Gastroesophageal sphincter (tissue), 4 donors: ENCODE data around the gene COG5. TPM values are rescaled to one million over a fixed set of nuclear protein-coding genes. Genes with fewer than 3 reads are reported as not detected.

Experiments
- ATAC-seq: fragments of 150-250 bp; one replicate; pipeline ENCODE4 v1.9.1; 2016; ENCODE audit warnings: mild to moderate bottlenecking, moderate library complexity
- H3K27ac ChIP-seq, 4 donors: fragments of 200-600 bp; sonication (generic) in 3 of 4; 1 replicate in 3 of 4; 2 replicates in 1 of 4; pipeline ENCODE4 v1.5.1; 2016 to 2019
- H3K27me3 ChIP-seq: fragments of 200-600 bp; sonication (generic); one replicate; pipeline ENCODE4 v1.5.1; 2019
- H3K36me3 ChIP-seq, 2 donors: fragments of 200-600 bp; sonication (generic); one replicate each; pipeline ENCODE4 v1.5.1; 2019; ENCODE audit warnings: control low read depth in 1 of 2
- H3K4me1 ChIP-seq, 3 donors: fragments of 200-600 bp; sonication (generic); 1 replicate in 2 of 3; 2 replicates in 1 of 3; pipeline ENCODE4 v1.5.1; 2016 to 2019; ENCODE audit warnings: control low read depth in 2 of 3
- H3K4me3 ChIP-seq, 2 donors: fragments of 200-600 bp; sonication (generic); one replicate each; pipeline ENCODE4 v1.5.1; 2019; ENCODE audit warnings: mild to moderate bottlenecking in 1 of 2, moderate library complexity in 1 of 2
- H3K9me3 ChIP-seq, 3 donors: fragments of 200-600 bp; sonication (generic); one replicate each; pipeline ENCODE4 v1.5.1; 2017 to 2019; ENCODE audit warnings: control low read depth in 2 of 3
- CTCF ChIP-seq, 4 experiments: fragments of 200-600 bp in 2 of 4; fragments of 450-650 bp in 2 of 4; sonication (generic) in 1 of 4; IDR thresholded peaks; one replicate each; pipeline ENCODE4 v1.5.1; 2017 to 2019; ENCODE audit warnings: antibody characterized with exemption in 4 of 4, mild to moderate bottlenecking in 2 of 4, moderate library complexity in 2 of 4
- EP300 ChIP-seq: sonication (generic); formaldehyde crosslinking; IDR thresholded peaks from one replicate; pipeline ENCODE4 v1.6.1; 2017; ENCODE audit warnings: antibody characterized with exemption, mild to moderate bottlenecking
- POLR2A ChIP-seq, 2 donors: fragments of 450-650 bp; IDR thresholded peaks; one replicate each; pipeline ENCODE4 v1.6.1; 2017; ENCODE audit warnings: antibody characterized with exemption in 2 of 2, mild to moderate bottlenecking in 2 of 2, moderate library complexity in 1 of 2
- POLR2AphosphoS5 ChIP-seq: sonication (generic); formaldehyde crosslinking; IDR thresholded peaks from one replicate; pipeline ENCODE4 v1.6.1; 2017; ENCODE audit warnings: antibody characterized with exemption
- WGBS, 2 donors: methylation state at CpG; one replicate each; pipeline ENCODE4 v1.1.5; 2018; ENCODE audit warnings: low coverage in 1 of 2; 5-methylcytosine and 5-hydroxymethylcytosine counted together
- total RNA-seq, 4 donors: library from RNA; depleted of rRNA; stranded (reverse); fragments of >200 nt; gene quantifications; one replicate each; pipeline ENCODE4 v1.1.0, GENCODE V29; 2016

Gene COG5
- total RNA-seq, 4 donors from 2014 or later: 31.6 to 50.4 (median 41.1) TPM

GRCh38 chr7:107169120-107170050, 394.3 kb downstream of the COG5 start:
- peaks cover 6 to 52% (median 13%) of the 10 kb centered on the region in 3 donors for H3K4me1 ChIP-seq
- peak overlapping the region; percentile 94 to 100 (median 99) for H3K27ac ChIP-seq
- H3K36me3 ChIP-seq: peaks cover 0 to 6% of the 10 kb centered on the region in 2 donors
- no peaks in the 10 kb centered on the region for H3K27me3 ChIP-seq
- H3K4me3 ChIP-seq: peak overlapping the region; percentile 83 to 84
- peak; percentile 69 for ATAC-seq
- WGBS, 2 donors: 0% methylated on average over 1 to 6 of the region's 73 CpGs
- no peaks in the 10 kb centered on the region for H3K9me3 ChIP-seq
- TF ChIP-seq POLR2A (IDR thresholded peaks at IDR 0.05) (peak; percentile 29 to 56), POLR2AphosphoS5 (peak; percentile 85), CTCF (IDR thresholded peaks at IDR 0.05) (peak in 1 of 4 experiments; percentile 43), EP300 (no peak)

- no peaks in the 10 kb centered on the region for H3K9me3 ChIP-seq
- H3K27ac ChIP-seq: peak within 1 kb of the TSS; percentile 94 to 100 (median 99)
- TF ChIP-seq POLR2A (IDR thresholded peaks at IDR 0.05) (peak; percentile 56 to 83), EP300 (no peak), CTCF (IDR thresholded peaks at IDR 0.05) (no peak), POLR2AphosphoS5 (peak; percentile 80)
- H3K36me3 ChIP-seq: peaks cover 0 to 6% of the 10 kb centered on the region in 2 donors
- H3K4me3 ChIP-seq: peak within 1 kb of the TSS; percentile 83 to 84
- WGBS, 2 donors: 0 to 1% methylated on average over 20 to 25 of the region's 44 CpGs
- ATAC-seq: peak; percentile 94
- no peaks in the 10 kb centered on the region for H3K27me3 ChIP-seq
- H3K4me1 ChIP-seq: peaks cover 0 to 43% (median 13%) of the 10 kb centered on the region in 3 donors
These were observed 395.2 kb downstream of the COG5 start, which contains the start of gene HBP1 for GRCh38 chr7:107168233-107169119. TSS of gene HBP1 (plus strand) at chr7:107169003. CDS start at chr7:107179894, 10,891 bp downstream.

GRCh38 chr7:107167483-107168232, 396.1 kb downstream of the COG5 start:
- Histone ChIP-seq H3K4me1 (peaks cover 0 to 35% (median 10%) of the 10 kb centered on the region in 3 donors), H3K9me3 (no peaks in the 10 kb centered on the region), H3K4me3 (peak overlapping the region; percentile 43 to 84), H3K27me3 (no peaks in the 10 kb centered on the region), H3K27ac (peak overlapping the region; percentile 89 to 100 (median 96)), H3K36me3 (peaks cover 0 to 6% of the 10 kb centered on the region in 2 donors)
- peak; percentile 2 for ATAC-seq
- 0 to 1% methylated on average over 14 to 15 of the region's 15 CpGs for WGBS, 2 donors
- TF ChIP-seq POLR2A (IDR thresholded peaks at IDR 0.05) (no peak), CTCF (IDR thresholded peaks at IDR 0.05) (peak; percentile 42 to 75 (median 62))

GRCh38 chr7:107166736-107167426, 396.8 kb downstream of the COG5 start:
- H3K36me3 ChIP-seq: peaks cover 0 to 6% of the 10 kb centered on the region in 2 donors
- H3K9me3 ChIP-seq: no peaks in the 10 kb centered on the region
- peaks cover 0 to 27% (median 8%) of the 10 kb centered on the region in 3 donors for H3K4me1 ChIP-seq
- H3K4me3 ChIP-seq: peak overlapping the region; percentile 43 to 84
- no peak for TF ChIP-seq POLR2AphosphoS5
- no peak for TF ChIP-seq POLR2A (IDR thresholded peaks at IDR 0.05)
- TF ChIP-seq EP300: no peak
- TF ChIP-seq CTCF (IDR thresholded peaks at IDR 0.05): no peak
- H3K27me3 ChIP-seq: no peaks in the 10 kb centered on the region
- peak overlapping the region; percentile 89 to 100 (median 96) for H3K27ac ChIP-seq
- WGBS, 2 donors: 24 to 34% methylated on average over 5 of the region's 5 CpGs
- ATAC-seq: no peak
